ENCODE measurements around the gene AGBL2. TPM values are rescaled to one million over a fixed set of nuclear protein-coding genes. Genes with fewer than 3 reads are reported as not detected.
A peak's percentile ranks its signal among the peaks of the same experiment; 100 is the strongest.

Gene AGBL2
- total and polyA plus RNA-seq, 2 donors (not counting 1 experiment from before 2014, with no cell fraction given), result 1.2 to 2.1 TPM

GRCh38 chr11:47620836-47621378 is 94.3 kb downstream of the AGBL2 start:
- DNase-seq (ENCODE audit: low read depth in 2 of 2), result no peak
- Histone ChIP-seq H3K36me3 (ENCODE audit: control insufficient read depth, insufficient read depth, low read length) (peaks cover 13% of the 10 kb centered on the region), H3K27me3 (ENCODE audit: control insufficient read depth, insufficient read depth, low read length) (no peaks in the 10 kb centered on the region), H3K79me2 (ENCODE audit: control insufficient read depth, insufficient read depth, low read length) (no peaks in the 10 kb centered on the region), H3K4me2 (ENCODE audit: extremely low read depth, insufficient read depth, low read length) (no peak overlapping the region), H4K20me1 (ENCODE audit: control insufficient read depth, extremely low read depth, insufficient read depth, low read length) (no peaks in the 10 kb centered on the region), H3K4me1 (ENCODE audit: control insufficient read depth, extremely low read depth, insufficient read depth, low read length) (peaks cover 11% of the 10 kb centered on the region), H3K9ac (ENCODE audit: insufficient read depth, low read length) (no peak overlapping the region), H3K9me3 (ENCODE audit: control insufficient read depth, insufficient read depth, low read depth, low read length) (no peaks in the 10 kb centered on the region), H3K4me3 (replicated peaks in 1 of 4; ENCODE audit: control extremely low read depth in 1 of 4, insufficient read depth in 1 of 4, low read depth in 3 of 4, low read length in 4 of 4) (no peak overlapping the region), H2AFZ (ENCODE audit: low read length) (no peak overlapping the region), H3K27ac (ENCODE audit: insufficient read depth, low read length) (no peak overlapping the region)
- TF ChIP-seq CTCF (conservative IDR thresholded peaks at IDR 0.05 in 1 of 2, IDR thresholded peaks at IDR 0.05 in 1 of 2; ENCODE audit: low read depth in 1 of 2, low read length in 2 of 2) (no peak), EZH2 (IDR thresholded peaks at IDR 0.05; ENCODE audit: low read length, missing control alignments) (no peak)

- peak overlapping the region; percentile 61 for H3K4me2 ChIP-seq (ENCODE audit: extremely low read depth, insufficient read depth, low read length)
These were observed 97.8 kb downstream of the AGBL2 start for GRCh38 chr11:47617417-47617809.

More at GRCh38 chr11:47617417-47617809, 97.8 kb downstream of the AGBL2 start:
- H4K20me1 ChIP-seq (ENCODE audit: control insufficient read depth, extremely low read depth, insufficient read depth, low read length), result no peaks in the 10 kb centered on the region
- TF ChIP-seq EZH2 (IDR thresholded peaks at IDR 0.05; ENCODE audit: low read length, missing control alignments) (no peak), CTCF (conservative IDR thresholded peaks at IDR 0.05 in 1 of 2, IDR thresholded peaks at IDR 0.05 in 1 of 2; ENCODE audit: low read depth in 1 of 2, low read length in 2 of 2) (no peak)
- peak overlapping the region; percentile 11 for H3K27ac ChIP-seq (ENCODE audit: insufficient read depth, low read length)
- H3K4me1 ChIP-seq (ENCODE audit: control insufficient read depth, extremely low read depth, insufficient read depth, low read length), result peaks cover 11% of the 10 kb centered on the region
- no peak overlapping the region for H3K9ac ChIP-seq (ENCODE audit: insufficient read depth, low read length)
- H3K9me3 ChIP-seq (ENCODE audit: control insufficient read depth, insufficient read depth, low read depth, low read length), result no peaks in the 10 kb centered on the region
- no peak overlapping the region for H3K4me3 ChIP-seq (replicated peaks in 1 of 4; ENCODE audit: control extremely low read depth in 1 of 4, insufficient read depth in 1 of 4, low read depth in 3 of 4, low read length in 4 of 4)
- peaks cover 7% of the 10 kb centered on the region for H3K36me3 ChIP-seq (ENCODE audit: control insufficient read depth, insufficient read depth, low read length)
- no peaks in the 10 kb centered on the region for H3K27me3 ChIP-seq (ENCODE audit: control insufficient read depth, insufficient read depth, low read length)
- DNase-seq (ENCODE audit: low read depth in 2 of 2), result peak; percentile 76 to 82
- no peak overlapping the region for H2AFZ ChIP-seq (ENCODE audit: low read length)
- no peaks in the 10 kb centered on the region for H3K79me2 ChIP-seq (ENCODE audit: control insufficient read depth, insufficient read depth, low read length)
